ENCODE data around the gene MYBPC3.
A peak's percentile ranks its signal among the peaks of the same experiment; 100 is the strongest.

The MYBPC3 gene

GRCh38 chr11:47395223-47396048 is 42.9 kb upstream of the MYBPC3 start:
- no peak for TF ChIP-seq CTCF (IDR thresholded peaks at IDR 0.05)
- DNase-seq (ENCODE audit: low spot score) = no peak
- peak overlapping the region; percentile 72 to 93 for H3K27ac ChIP-seq
- H3K4me3 ChIP-seq = peak overlapping the region; percentile 40

GRCh38 chr11:47394322-47395222 is 42.1 kb upstream of the MYBPC3 start:
- peak overlapping the region; percentile 72 to 93 for H3K27ac ChIP-seq
- DNase-seq (ENCODE audit: low spot score) = no peak
- peak overlapping the region; percentile 40 for H3K4me3 ChIP-seq
- no peak for TF ChIP-seq CTCF (IDR thresholded peaks at IDR 0.05)

- no peak for TF ChIP-seq CTCF (IDR thresholded peaks at IDR 0.05)
- peak overlapping the region; percentile 3 for H3K4me3 ChIP-seq
- DNase-seq (ENCODE audit: low spot score) = no peak
Observed at GRCh38 chr11:47394050-47394321, 41.5 kb upstream of the MYBPC3 start.

GRCh38 chr11:47393163-47394049 is 40.9 kb upstream of the MYBPC3 start:
- H3K4me3 ChIP-seq = peak overlapping the region; percentile 3
- no peak for DNase-seq (ENCODE audit: low spot score)
- no peak for TF ChIP-seq CTCF (IDR thresholded peaks at IDR 0.05)
- peak overlapping the region; percentile 35 to 93 for H3K27ac ChIP-seq

More at GRCh38 chr11:47394050-47394321, 41.5 kb upstream of the MYBPC3 start:
- peak overlapping the region; percentile 35 to 93 for H3K27ac ChIP-seq

GRCh38 chr11:47392546-47393162 is 40.2 kb upstream of the MYBPC3 start:
- Histone ChIP-seq H3K27ac (peak overlapping the region in 1 of 2 donors; percentile 93), H3K4me3 (no peak overlapping the region)
- no peak for DNase-seq (ENCODE audit: low spot score)
- no peak for TF ChIP-seq CTCF (IDR thresholded peaks at IDR 0.05)

GRCh38 chr11:47391711-47392432 is 39.4 kb upstream of the MYBPC3 start:
- no peak for DNase-seq (ENCODE audit: low spot score)
- Histone ChIP-seq H3K27ac (peak overlapping the region in 1 of 2 donors; percentile 53), H3K4me3 (no peak overlapping the region)
- TF ChIP-seq CTCF (IDR thresholded peaks at IDR 0.05) = no peak
